ENCODE results near the gene EPAS1.
A peak's percentile ranks its signal among the peaks of the same experiment; 100 is the strongest.

EPAS1 gene

DNA sequence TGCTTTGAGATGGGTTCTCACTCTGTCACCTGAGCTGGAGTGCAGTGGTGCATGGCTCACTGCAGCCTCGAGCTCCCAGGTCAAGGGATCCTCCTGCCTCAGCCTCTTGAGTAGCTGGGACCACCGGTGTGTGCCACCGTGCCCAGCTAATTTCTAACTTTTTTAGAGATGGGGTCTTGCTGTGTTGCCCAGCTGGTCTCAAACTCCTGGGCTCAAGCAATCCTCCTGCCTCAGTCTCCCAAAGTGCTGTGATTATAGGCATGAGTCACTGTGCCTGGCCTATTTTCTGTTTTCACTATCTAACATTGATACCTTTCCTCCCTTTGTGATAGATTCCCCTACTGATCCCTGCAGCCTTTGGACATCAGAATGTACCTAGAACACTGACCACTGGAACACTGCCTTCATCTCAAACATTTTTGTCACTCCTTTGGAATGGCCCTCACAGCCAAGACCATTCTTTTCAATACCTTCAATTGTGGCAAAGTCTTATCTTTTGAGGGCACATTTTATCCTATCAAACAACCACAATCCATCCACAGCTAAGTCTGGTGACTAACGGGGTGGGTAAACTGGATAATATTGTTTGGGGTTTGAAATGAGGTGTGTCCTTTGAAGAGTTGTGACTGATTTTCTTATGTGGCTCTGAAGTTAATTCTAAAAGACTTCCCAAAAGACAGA, 43.7 kb downstream of the EPAS1 start:
- TF ChIP-seq PPARA (CRISPR knock-in tag; IDR thresholded peaks at IDR 0.05; ENCODE audit: borderline replicate concordance) (0 out of 2 replicates have a peak, but pooled peaks have one; percentile 9), TCF4 (CRISPR knock-in tag; IDR thresholded peaks at IDR 0.05; ENCODE audit: borderline replicate concordance) (no peak)
- ATAC-seq = no peak

DNA sequence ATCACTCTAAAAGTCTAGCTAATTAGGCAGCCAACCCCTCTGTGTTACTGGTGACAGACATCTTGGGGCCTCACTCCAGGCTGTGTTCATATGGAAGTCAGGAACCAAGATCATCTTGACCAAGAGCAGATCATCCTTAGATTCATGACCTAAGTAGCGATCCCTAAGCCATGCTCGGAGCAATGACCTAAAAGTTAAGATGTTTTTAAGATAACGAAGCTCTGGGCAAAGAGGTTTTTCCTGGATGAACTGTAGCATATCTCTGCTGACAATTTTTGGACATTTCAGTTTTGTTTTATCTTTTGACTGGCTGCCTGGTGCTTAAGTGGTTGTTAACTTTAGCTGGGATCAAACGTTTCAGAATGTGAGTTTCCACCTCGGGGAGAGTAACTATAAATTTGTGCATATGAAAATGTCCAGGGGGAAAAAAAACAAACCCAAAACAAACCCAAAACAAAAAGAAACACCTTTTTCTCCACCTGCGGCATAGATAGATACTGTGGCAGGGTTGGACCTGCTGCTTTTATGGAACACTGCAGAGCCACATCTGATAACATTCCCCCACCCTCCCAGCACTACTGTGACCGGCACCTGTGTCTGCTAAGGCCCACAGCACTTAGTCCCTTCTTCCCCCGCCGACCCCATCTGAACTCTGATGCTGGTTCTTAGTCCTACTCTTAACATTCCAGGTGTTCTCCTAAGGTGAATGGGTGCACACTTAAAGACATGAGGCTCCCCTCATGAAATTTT, 45.5 kb downstream of the EPAS1 start:
- TF ChIP-seq, protein P1, sequence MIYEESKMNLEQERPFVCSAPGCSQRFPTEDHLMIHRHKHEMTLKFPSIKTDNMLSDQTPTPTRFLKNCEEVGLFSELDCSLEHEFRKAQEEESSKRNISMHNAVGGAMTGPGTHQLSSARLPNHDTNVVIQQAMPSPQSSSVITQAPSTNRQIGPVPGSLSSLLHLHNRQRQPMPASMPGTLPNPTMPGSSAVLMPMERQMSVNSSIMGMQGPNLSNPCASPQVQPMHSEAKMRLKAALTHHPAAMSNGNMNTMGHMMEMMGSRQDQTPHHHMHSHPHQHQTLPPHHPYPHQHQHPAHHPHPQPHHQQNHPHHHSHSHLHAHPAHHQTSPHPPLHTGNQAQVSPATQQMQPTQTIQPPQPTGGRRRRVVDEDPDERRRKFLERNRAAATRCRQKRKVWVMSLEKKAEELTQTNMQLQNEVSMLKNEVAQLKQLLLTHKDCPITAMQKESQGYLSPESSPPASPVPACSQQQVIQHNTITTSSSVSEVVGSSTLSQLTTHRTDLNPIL (CRISPR knock-in tag; IDR thresholded peaks at IDR 0.05; ENCODE audit: low read depth) = no peak
- TF ChIP-seq ESRRG (CRISPR knock-in tag; IDR thresholded peaks at IDR 0.05) = no peak
- no peak for ATAC-seq

DNA sequence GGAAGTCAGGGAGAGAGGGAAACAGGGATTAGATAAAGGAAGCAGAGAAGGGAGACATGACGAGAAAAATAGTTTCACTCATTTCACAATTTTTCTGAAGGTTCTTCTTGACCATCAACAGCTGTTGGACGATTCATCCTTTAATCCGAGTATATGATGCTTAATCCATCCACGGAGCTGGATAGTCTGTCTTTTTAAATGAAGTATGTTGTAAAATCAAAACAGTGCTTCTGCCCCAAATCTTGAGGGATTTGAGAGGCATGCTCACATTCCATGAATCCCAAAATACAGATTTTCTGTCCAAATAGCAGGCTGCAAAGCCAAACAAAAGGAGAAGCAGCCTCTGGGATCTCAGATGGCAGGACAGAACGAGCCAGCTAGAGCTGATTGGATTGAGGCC, 47.5 kb downstream of the EPAS1 start:
- no peak for ATAC-seq

DNA sequence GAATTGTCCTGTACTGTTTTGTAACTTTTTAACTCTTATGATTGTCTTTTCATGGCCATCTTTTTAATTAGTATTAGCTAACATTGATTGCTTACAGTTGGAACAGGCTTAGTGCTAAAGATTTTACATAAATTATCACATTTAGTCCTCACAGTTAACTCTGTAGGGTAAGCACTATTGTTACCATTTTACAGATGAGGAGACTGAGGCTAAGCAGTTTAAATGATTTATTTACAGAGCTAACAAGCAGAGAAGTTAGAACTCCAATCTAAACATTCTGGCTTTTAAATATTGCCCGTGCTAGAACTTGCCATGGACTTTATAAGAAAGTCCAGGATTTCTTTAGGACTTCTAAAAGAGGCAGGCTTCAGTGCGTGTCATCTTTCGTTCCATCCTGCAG, 48.6 kb downstream of the EPAS1 start:
- ATAC-seq = no peak
- TF ChIP-seq ZNF70 (CRISPR knock-in tag; IDR thresholded peaks at IDR 0.05) (no peak), BACH2 (CRISPR knock-in tag; IDR thresholded peaks at IDR 0.05; ENCODE audit: borderline replicate concordance) (no peak), SNAI2 (CRISPR knock-in tag; IDR thresholded peaks at IDR 0.05) (no peak), ZFP3 (CRISPR knock-in tag; IDR thresholded peaks at IDR 0.05) (no peak), GLIS3 (CRISPR knock-in tag; IDR thresholded peaks at IDR 0.05) (no peak), ZNF565 (CRISPR knock-in tag; conservative IDR thresholded peaks at IDR 0.05; ENCODE audit: low read depth) (no peak), OSR1 (CRISPR knock-in tag; IDR thresholded peaks at IDR 0.05) (no peak), ZNF8 (CRISPR knock-in tag; IDR thresholded peaks at IDR 0.05) (no peak), ZFP30 (CRISPR knock-in tag; IDR thresholded peaks at IDR 0.05) (no peak), PPARA (CRISPR knock-in tag; IDR thresholded peaks at IDR 0.05; ENCODE audit: borderline replicate concordance) (no peak), TCF4 (CRISPR knock-in tag; IDR thresholded peaks at IDR 0.05; ENCODE audit: borderline replicate concordance) (no peak), RARB (CRISPR knock-in tag; IDR thresholded peaks at IDR 0.05) (no peak), CSDC2 (CRISPR knock-in tag; IDR thresholded peaks at IDR 0.05) (no peak)
- TF ChIP-seq, protein P2, sequence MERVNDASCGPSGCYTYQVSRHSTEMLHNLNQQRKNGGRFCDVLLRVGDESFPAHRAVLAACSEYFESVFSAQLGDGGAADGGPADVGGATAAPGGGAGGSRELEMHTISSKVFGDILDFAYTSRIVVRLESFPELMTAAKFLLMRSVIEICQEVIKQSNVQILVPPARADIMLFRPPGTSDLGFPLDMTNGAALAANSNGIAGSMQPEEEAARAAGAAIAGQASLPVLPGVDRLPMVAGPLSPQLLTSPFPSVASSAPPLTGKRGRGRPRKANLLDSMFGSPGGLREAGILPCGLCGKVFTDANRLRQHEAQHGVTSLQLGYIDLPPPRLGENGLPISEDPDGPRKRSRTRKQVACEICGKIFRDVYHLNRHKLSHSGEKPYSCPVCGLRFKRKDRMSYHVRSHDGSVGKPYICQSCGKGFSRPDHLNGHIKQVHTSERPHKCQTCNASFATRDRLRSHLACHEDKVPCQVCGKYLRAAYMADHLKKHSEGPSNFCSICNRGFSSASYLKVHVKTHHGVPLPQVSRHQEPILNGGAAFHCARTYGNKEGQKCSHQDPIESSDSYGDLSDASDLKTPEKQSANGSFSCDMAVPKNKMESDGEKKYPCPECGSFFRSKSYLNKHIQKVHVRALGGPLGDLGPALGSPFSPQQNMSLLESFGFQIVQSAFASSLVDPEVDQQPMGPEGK (CRISPR knock-in tag; IDR thresholded peaks at IDR 0.05; ENCODE audit: borderline replicate concordance) = no peak
- TF ChIP-seq, protein P3, sequence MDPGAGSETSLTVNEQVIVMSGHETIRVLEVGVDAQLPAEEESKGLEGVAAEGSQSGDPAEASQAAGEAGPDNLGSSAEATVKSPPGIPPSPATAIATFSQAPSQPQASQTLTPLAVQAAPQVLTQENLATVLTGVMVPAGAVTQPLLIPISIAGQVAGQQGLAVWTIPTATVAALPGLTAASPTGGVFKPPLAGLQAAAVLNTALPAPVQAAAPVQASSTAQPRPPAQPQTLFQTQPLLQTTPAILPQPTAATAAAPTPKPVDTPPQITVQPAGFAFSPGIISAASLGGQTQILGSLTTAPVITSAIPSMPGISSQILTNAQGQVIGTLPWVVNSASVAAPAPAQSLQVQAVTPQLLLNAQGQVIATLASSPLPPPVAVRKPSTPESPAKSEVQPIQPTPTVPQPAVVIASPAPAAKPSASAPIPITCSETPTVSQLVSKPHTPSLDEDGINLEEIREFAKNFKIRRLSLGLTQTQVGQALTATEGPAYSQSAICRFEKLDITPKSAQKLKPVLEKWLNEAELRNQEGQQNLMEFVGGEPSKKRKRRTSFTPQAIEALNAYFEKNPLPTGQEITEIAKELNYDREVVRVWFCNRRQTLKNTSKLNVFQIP (CRISPR knock-in tag; IDR thresholded peaks at IDR 0.05; ENCODE audit: borderline replicate concordance, low read depth) = no peak

More for the DNA sequence above, 47.5 kb downstream of the EPAS1 start:
- TF ChIP-seq, protein P1 (CRISPR knock-in tag; IDR thresholded peaks at IDR 0.05; ENCODE audit: low read depth) = no peak
- TF ChIP-seq PPARA (CRISPR knock-in tag; IDR thresholded peaks at IDR 0.05; ENCODE audit: borderline replicate concordance) = no peak
- TF ChIP-seq, protein P4, sequence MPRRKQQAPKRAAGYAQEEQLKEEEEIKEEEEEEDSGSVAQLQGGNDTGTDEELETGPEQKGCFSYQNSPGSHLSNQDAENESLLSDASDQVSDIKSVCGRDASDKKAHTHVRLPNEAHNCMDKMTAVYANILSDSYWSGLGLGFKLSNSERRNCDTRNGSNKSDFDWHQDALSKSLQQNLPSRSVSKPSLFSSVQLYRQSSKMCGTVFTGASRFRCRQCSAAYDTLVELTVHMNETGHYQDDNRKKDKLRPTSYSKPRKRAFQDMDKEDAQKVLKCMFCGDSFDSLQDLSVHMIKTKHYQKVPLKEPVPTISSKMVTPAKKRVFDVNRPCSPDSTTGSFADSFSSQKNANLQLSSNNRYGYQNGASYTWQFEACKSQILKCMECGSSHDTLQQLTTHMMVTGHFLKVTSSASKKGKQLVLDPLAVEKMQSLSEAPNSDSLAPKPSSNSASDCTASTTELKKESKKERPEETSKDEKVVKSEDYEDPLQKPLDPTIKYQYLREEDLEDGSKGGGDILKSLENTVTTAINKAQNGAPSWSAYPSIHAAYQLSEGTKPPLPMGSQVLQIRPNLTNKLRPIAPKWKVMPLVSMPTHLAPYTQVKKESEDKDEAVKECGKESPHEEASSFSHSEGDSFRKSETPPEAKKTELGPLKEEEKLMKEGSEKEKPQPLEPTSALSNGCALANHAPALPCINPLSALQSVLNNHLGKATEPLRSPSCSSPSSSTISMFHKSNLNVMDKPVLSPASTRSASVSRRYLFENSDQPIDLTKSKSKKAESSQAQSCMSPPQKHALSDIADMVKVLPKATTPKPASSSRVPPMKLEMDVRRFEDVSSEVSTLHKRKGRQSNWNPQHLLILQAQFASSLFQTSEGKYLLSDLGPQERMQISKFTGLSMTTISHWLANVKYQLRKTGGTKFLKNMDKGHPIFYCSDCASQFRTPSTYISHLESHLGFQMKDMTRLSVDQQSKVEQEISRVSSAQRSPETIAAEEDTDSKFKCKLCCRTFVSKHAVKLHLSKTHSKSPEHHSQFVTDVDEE (CRISPR knock-in tag; IDR thresholded peaks at IDR 0.05) = no peak
- TF ChIP-seq ARNTL (CRISPR knock-in tag; IDR thresholded peaks at IDR 0.05; ENCODE audit: borderline replicate concordance, low read depth) = no peak
- no peak for TF ChIP-seq OSR1 (CRISPR knock-in tag; IDR thresholded peaks at IDR 0.05)
- no peak for TF ChIP-seq ZNF70 (CRISPR knock-in tag; IDR thresholded peaks at IDR 0.05)
- TF ChIP-seq ZFP3 (CRISPR knock-in tag; IDR thresholded peaks at IDR 0.05) = no peak
- TF ChIP-seq, protein P5, sequence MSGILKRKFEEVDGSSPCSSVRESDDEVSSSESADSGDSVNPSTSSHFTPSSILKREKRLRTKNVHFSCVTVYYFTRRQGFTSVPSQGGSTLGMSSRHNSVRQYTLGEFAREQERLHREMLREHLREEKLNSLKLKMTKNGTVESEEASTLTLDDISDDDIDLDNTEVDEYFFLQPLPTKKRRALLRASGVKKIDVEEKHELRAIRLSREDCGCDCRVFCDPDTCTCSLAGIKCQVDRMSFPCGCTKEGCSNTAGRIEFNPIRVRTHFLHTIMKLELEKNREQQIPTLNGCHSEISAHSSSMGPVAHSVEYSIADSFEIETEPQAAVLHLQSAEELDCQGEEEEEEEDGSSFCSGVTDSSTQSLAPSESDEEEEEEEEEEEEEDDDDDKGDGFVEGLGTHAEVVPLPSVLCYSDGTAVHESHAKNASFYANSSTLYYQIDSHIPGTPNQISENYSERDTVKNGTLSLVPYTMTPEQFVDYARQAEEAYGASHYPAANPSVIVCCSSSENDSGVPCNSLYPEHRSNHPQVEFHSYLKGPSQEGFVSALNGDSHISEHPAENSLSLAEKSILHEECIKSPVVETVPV (CRISPR knock-in tag; IDR thresholded peaks at IDR 0.05) = no peak
- TF ChIP-seq ZFP30 (CRISPR knock-in tag; IDR thresholded peaks at IDR 0.05) = no peak
- TF ChIP-seq SNAI2 (CRISPR knock-in tag; IDR thresholded peaks at IDR 0.05) = no peak
- TF ChIP-seq ZNF8 (CRISPR knock-in tag; IDR thresholded peaks at IDR 0.05) = no peak
